ENCODE measurements around the gene HHLA2. TPM values are rescaled to one million over a fixed set of nuclear protein-coding genes. Genes with fewer than 3 reads are reported as not detected.
"Not testable (repeated sequence)": the region's sequence is repeated elsewhere in the genome, so short reads cannot be mapped to it uniquely, and the experiment has no call there.

Gene HHLA2
- total RNA-seq, 1 donor from 2014 or later = not detected

GRCh38 chr3:108285176-108285575, 11.2 kb upstream of the HHLA2 start:
- no peak for TF ChIP-seq CTCF (IDR thresholded peaks at IDR 0.05; ENCODE audit: unreplicated experiment)
- Mint-ChIP-seq H3K27ac (no peak overlapping the region), H3K9me3 (ENCODE audit: low read depth) (peaks cover 7% of the 10 kb centered on the region), H3K36me3 (ENCODE audit: insufficient read depth) (peaks cover 4% of the 10 kb centered on the region), H3K27me3 (no peaks in the 10 kb centered on the region), H3K4me3 (ENCODE audit: low read depth) (no peak overlapping the region), H3K4me1 (ENCODE audit: low read depth) (peaks cover 14% of the 10 kb centered on the region)
- no peak for DNase-seq (ENCODE audit: low spot score, unreplicated experiment)

GRCh38 chr3:108287146-108287545, 9.2 kb upstream of the HHLA2 start:
- H3K4me1 Mint-ChIP-seq (ENCODE audit: low read depth) = peaks cover 11% of the 10 kb centered on the region
- H3K27ac Mint-ChIP-seq = no peak overlapping the region
- peaks cover 4% of the 10 kb centered on the region for H3K36me3 Mint-ChIP-seq (ENCODE audit: insufficient read depth)
- DNase-seq (ENCODE audit: low spot score, unreplicated experiment) = no peak
- TF ChIP-seq CTCF (IDR thresholded peaks at IDR 0.05; ENCODE audit: unreplicated experiment) = no peak
- H3K9me3 Mint-ChIP-seq (ENCODE audit: low read depth) = peaks cover 18% of the 10 kb centered on the region
- no peaks in the 10 kb centered on the region for H3K27me3 Mint-ChIP-seq
- H3K4me3 Mint-ChIP-seq (ENCODE audit: low read depth) = no peak overlapping the region

- H3K27ac Mint-ChIP-seq; H3K36me3 Mint-ChIP-seq (ENCODE audit: insufficient read depth); H3K27me3 Mint-ChIP-seq; H3K4me3 Mint-ChIP-seq (ENCODE audit: low read depth); H3K4me1 Mint-ChIP-seq (ENCODE audit: low read depth); DNase-seq (ENCODE audit: low spot score, unreplicated experiment): not testable (repeated sequence)
- peaks cover 18% of the 10 kb centered on the region for H3K9me3 Mint-ChIP-seq (ENCODE audit: low read depth)
These were observed 8.2 kb upstream of the HHLA2 start for GRCh38 chr3:108288193-108288592.

- H3K4me1 Mint-ChIP-seq (ENCODE audit: low read depth) = peaks cover 3% of the 10 kb centered on the region
- no peak for DNase-seq (ENCODE audit: low spot score, unreplicated experiment)
- H3K27ac Mint-ChIP-seq = no peak overlapping the region
- no peak overlapping the region for H3K4me3 Mint-ChIP-seq (ENCODE audit: low read depth)
- TF ChIP-seq CTCF (IDR thresholded peaks at IDR 0.05; ENCODE audit: unreplicated experiment) = no peak
- H3K36me3 Mint-ChIP-seq (ENCODE audit: insufficient read depth) = peaks cover 4% of the 10 kb centered on the region
- H3K9me3 Mint-ChIP-seq (ENCODE audit: low read depth) = peaks cover 18% of the 10 kb centered on the region
- H3K27me3 Mint-ChIP-seq = no peaks in the 10 kb centered on the region
These were observed 7.2 kb upstream of the HHLA2 start for GRCh38 chr3:108289159-108289558.

GRCh38 chr3:108292450-108292849, 3.9 kb upstream of the HHLA2 start:
- no peak for TF ChIP-seq CTCF (IDR thresholded peaks at IDR 0.05; ENCODE audit: unreplicated experiment)
- H3K4me3 Mint-ChIP-seq (ENCODE audit: low read depth) = no peak overlapping the region
- peaks cover 15% of the 10 kb centered on the region for H3K9me3 Mint-ChIP-seq (ENCODE audit: low read depth)
- H3K27ac Mint-ChIP-seq = peak overlapping the region; percentile 7
- peaks cover 3% of the 10 kb centered on the region for H3K4me1 Mint-ChIP-seq (ENCODE audit: low read depth)
- H3K27me3 Mint-ChIP-seq = no peaks in the 10 kb centered on the region
- peaks cover 3% of the 10 kb centered on the region for H3K36me3 Mint-ChIP-seq (ENCODE audit: insufficient read depth)
- DNase-seq (ENCODE audit: low spot score, unreplicated experiment) = no peak

- peaks cover 3% of the 10 kb centered on the region for H3K36me3 Mint-ChIP-seq (ENCODE audit: insufficient read depth)
- H3K9me3 Mint-ChIP-seq (ENCODE audit: low read depth) = peaks cover 15% of the 10 kb centered on the region
- TF ChIP-seq CTCF (IDR thresholded peaks at IDR 0.05; ENCODE audit: unreplicated experiment) = no peak
These were observed 3.4 kb upstream of the HHLA2 start for GRCh38 chr3:108292905-108293328.

More at GRCh38 chr3:108292905-108293328, 3.4 kb upstream of the HHLA2 start:
- Mint-ChIP-seq H3K27me3 (no peaks in the 10 kb centered on the region), H3K4me3 (ENCODE audit: low read depth) (no peak overlapping the region), H3K27ac (peak overlapping the region; percentile 7), H3K4me1 (ENCODE audit: low read depth) (peaks cover 6% of the 10 kb centered on the region)
- no peak for DNase-seq (ENCODE audit: low spot score, unreplicated experiment)
